Measurements from ENCODE around the gene HDAC5.
A peak's percentile ranks its signal among the peaks of the same experiment; 100 is the strongest.
"Not testable (repeated sequence)": the region's sequence is repeated elsewhere in the genome, so short reads cannot be mapped to it uniquely, and the experiment has no call there.

Gene HDAC5

DNA sequence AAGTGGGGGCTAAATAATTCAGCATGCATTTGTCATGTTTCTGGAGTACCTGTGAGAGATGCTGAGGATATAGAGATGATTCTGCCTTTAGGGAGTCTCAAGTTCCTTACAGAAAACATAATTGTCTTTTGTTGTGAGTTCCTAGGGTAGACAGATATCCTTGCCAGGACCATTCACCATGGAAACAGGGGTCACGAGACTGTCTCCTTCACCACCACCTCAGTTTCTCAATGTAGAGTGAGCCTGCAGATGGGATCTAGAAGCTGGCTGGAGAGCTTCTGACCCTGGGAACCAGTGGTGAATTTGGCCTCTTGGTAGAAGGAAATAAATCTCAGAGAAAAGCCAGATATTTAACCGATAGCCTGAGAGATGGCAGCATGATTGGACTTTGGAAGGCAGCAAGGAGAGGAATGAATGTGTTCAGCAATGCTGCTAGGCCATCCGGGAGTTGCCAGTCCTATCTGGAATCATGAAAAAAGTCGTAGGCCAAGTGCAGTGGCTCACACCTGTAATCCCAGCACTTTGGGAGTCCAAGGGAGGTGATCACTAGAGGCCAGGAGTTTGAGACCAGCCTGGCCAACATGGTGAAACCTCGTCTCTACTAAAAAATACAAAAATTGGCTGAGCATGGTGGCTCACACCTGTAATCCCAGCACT is 7.4 kb upstream of the HDAC5 start:
- no peak overlapping the region for H3K4me3 ChIP-seq (ENCODE audit: low read depth, low read length)

DNA sequence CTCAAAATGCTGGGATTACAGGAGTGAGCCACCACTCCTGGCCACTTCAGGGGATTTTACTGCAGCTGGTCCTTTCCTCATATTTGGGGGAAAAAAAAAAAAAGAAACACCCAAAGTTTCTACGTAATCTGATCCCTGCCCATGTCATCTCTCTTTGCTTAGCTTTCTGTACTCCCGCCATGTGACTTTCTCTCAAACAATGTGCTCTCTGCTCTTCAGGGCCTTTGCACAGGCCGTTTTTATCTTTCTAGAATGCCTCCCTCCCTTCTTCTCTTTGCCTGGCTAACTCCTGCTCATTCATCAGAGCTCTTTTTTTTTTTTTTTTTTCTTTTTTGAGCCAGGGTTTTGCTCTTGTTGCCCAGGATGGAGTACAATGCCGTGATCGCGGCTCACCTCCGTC is 4.9 kb upstream of the HDAC5 start:
- TF ChIP-seq, protein P1, sequence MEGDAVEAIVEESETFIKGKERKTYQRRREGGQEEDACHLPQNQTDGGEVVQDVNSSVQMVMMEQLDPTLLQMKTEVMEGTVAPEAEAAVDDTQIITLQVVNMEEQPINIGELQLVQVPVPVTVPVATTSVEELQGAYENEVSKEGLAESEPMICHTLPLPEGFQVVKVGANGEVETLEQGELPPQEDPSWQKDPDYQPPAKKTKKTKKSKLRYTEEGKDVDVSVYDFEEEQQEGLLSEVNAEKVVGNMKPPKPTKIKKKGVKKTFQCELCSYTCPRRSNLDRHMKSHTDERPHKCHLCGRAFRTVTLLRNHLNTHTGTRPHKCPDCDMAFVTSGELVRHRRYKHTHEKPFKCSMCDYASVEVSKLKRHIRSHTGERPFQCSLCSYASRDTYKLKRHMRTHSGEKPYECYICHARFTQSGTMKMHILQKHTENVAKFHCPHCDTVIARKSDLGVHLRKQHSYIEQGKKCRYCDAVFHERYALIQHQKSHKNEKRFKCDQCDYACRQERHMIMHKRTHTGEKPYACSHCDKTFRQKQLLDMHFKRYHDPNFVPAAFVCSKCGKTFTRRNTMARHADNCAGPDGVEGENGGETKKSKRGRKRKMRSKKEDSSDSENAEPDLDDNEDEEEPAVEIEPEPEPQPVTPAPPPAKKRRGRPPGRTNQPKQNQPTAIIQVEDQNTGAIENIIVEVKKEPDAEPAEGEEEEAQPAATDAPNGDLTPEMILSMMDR (IDR thresholded peaks at IDR 0.05; ENCODE audit: insufficient read depth, low read depth, low read length, missing control alignments): no peak

More for the DNA sequence above, 7.4 kb upstream of the HDAC5 start:
- no peak for DNase-seq (ENCODE audit: low read depth)
- TF ChIP-seq, protein P1 (IDR thresholded peaks at IDR 0.05; ENCODE audit: insufficient read depth, low read depth, low read length, missing control alignments): no peak

DNA sequence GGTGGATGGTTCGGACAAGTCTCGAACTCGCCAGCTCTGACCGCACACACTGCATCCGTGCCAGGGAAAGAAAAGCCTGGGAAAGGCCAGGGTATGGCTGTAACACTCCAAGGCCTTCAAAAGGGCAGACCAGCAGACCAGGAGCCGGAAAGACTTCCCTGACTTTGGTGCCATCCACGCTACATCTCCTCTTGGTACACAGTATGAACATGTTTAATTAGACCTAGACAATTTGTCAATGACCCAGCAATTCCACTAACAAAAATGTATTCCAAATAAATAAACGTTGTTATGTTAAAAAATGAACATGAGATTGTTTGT is 637 bp upstream of the HDAC5 start:
- TF ChIP-seq, protein P1 (IDR thresholded peaks at IDR 0.05; ENCODE audit: insufficient read depth, low read depth, low read length, missing control alignments): no peak
- peak overlapping the region; percentile 76 for H3K4me3 ChIP-seq (ENCODE audit: low read depth, low read length)
- DNase-seq (ENCODE audit: low read depth): no peak

More for the DNA sequence above, 4.9 kb upstream of the HDAC5 start:
- no peak for DNase-seq (ENCODE audit: low read depth)
- no peak overlapping the region for H3K4me3 ChIP-seq (ENCODE audit: low read depth, low read length)

DNA sequence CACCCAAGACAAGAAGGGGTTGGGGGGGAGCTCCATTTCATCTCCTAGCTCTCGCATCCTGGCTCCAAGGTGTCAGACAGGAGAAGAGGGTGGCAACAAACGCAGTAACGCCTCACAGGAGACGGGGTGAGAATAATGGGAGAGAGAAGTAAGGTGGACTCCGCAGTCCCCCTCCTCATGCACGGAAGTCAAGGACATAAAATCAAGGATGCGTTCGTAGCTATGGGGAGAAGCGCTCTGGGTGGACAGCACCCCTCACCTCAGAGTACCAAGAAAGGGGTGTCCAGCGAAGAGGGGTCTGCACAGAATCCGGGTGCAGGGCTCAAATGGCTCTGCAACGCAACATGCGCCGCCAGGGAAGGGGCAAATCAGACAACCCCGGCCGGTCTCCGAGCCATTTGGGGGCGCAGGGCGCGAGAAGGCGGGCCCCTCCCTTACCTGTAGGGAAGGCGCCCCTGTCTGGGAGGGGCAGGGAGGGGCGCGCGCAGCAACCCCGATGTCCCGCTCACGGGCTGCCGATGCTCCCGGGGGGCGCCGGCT is 555 bp downstream of the HDAC5 start:
- DNase-seq (ENCODE audit: low read depth): peak; percentile 21
- TF ChIP-seq, protein P1 (IDR thresholded peaks at IDR 0.05; ENCODE audit: insufficient read depth, low read depth, low read length, missing control alignments): no peak
- H3K4me3 ChIP-seq (ENCODE audit: low read depth, low read length): peak overlapping the region; percentile 92

DNA sequence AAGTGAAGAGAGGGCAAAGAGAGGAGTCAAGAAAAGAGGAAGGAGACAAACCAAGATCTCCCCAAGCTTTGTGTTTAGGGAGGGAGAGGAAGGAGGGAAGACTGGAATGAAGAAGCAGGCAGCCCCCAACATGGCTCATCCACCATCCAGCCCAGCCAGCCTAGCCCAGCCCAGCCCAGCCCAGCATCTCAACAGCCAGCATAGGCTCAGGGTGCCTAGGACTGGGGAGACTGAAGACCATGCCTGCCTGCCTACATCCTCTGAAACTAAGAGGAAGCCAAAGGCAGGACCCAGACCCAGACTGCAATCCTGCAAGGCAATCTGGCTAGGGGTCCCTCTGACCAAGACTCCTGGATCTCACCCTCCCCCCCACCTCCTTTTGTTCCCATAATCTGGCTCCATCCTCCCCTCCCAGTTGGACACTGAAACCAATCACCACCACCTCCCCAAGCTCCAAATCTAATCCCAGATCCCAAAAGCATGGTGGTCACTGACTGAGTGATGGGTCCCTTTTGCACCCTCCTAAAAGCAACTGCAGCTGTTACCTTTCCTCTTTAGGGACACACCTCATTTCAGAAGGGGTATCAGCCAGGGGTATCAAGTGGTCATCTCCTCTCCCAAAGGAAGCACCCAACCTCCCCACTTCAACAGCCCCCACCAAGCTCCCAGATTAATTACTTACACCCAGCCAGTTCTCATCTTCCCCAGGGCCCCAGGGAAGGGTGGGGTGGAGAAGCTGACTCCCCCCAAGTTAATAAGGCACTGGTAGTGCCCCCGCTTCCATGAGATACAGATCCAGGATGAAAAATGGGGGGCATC is 1.2 kb downstream of the HDAC5 start:
- TF ChIP-seq, protein P1 (IDR thresholded peaks at IDR 0.05; ENCODE audit: insufficient read depth, low read depth, low read length, missing control alignments): no peak
- DNase-seq (ENCODE audit: low read depth): no peak
- H3K4me3 ChIP-seq (ENCODE audit: low read depth, low read length): peak overlapping the region; percentile 92

DNA sequence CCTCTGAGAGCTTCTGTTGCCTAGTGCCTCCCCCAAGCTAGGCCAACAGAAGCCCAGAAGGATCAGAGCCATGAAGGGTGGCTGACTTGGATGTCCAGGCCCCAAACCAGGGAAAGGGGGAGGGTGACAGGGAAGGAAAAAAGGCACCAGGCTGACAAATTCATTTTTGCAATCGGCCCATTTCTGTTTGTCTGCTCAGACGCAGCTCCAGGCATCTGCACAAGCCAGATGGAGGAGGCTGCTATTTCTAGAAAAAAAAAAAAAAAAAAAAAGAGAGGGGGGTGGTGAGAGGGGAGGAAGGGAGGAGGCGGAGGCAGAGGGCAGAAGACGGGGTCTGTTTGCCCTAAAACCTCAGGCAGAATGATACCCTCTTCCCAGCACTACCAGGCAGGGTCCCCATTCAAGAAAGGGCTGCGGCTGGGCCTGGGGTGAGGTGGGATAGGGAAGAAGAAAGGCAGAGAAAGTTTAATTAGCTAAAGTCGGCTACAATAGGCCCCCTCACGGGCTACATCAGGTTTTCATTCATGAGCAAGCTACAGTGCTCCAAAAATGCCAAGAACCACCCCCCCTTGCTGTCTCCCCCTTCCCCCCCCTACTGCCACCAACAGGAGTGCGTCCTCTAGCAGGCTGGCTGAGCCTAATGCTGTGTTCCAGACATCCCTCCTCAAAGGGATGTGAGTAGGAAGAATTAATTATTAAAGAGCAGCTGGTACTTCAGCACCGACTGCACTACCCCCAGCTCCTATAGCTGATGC is 2.4 kb downstream of the HDAC5 start:
- TF ChIP-seq, protein P1 (IDR thresholded peaks at IDR 0.05; ENCODE audit: insufficient read depth, low read depth, low read length, missing control alignments): no peak
- no peak for DNase-seq (ENCODE audit: low read depth)
- no peak overlapping the region for H3K4me3 ChIP-seq (ENCODE audit: low read depth, low read length)

DNA sequence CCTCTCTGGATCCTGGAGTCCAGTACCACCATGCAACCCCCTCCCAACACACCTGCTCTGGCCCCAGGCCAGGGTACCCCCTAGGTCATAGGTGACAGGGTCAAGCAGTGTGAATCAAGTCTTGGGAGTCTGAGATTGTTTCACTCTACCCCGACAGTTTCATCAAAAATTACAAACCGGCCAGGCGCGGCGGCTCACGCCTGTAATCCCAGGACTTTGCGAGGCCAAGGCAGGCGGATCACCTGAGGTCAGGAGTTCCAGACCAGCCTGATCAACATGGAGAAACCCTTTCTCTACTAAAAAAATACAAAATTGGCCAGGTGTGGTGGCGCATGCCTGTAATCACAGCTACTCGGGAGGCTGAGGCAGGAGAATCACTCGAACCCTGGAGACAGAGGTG is 3.2 kb downstream of the HDAC5 start:
- H3K4me3 ChIP-seq (ENCODE audit: low read depth, low read length); DNase-seq (ENCODE audit: low read depth): not testable (repeated sequence)
